AG10803 (cell line): ENCODE measurements around the gene MYL3.

Experiments
- DNase-seq: peaks from one replicate; pipeline ENCODE4 v3.0.0; 2010; ENCODE audit warnings: low read depth
- H3K4me3 ChIP-seq: 2 replicates; pipeline ENCODE4 v1.5.1; 2011; ENCODE audit warnings: mild to moderate bottlenecking, low read length, control low read depth
- TF ChIP-seq, protein P1 (sequence below): conservative IDR thresholded peaks from 2 replicates; pipeline ENCODE4 v1.5.1; 2011; ENCODE audit warnings: mild to moderate bottlenecking, low read length, control low read depth, inconsistent platforms

Gene MYL3

DNA sequence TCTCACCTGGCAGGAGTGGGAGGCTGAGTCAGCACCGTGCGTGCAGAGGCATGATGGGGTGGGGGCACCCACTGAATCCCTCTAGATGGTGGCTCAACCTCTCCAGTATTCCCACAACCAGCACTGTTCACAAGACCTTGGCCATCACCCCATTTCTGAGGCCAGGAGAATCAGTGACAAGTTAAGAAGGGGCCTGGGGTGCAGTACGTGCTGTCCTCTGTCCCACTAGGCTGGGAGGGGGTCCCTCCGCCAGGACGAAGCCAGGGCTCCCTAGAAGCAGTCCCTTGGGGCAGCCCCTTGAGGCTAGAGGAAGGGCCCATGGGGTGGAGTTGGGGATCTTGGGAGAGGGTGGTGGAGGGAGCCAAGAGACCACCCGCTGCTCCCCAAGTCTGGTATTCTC is 4.8 kb downstream of the MYL3 start:
- no peak overlapping the region for H3K4me3 ChIP-seq
- TF ChIP-seq, protein P1, sequence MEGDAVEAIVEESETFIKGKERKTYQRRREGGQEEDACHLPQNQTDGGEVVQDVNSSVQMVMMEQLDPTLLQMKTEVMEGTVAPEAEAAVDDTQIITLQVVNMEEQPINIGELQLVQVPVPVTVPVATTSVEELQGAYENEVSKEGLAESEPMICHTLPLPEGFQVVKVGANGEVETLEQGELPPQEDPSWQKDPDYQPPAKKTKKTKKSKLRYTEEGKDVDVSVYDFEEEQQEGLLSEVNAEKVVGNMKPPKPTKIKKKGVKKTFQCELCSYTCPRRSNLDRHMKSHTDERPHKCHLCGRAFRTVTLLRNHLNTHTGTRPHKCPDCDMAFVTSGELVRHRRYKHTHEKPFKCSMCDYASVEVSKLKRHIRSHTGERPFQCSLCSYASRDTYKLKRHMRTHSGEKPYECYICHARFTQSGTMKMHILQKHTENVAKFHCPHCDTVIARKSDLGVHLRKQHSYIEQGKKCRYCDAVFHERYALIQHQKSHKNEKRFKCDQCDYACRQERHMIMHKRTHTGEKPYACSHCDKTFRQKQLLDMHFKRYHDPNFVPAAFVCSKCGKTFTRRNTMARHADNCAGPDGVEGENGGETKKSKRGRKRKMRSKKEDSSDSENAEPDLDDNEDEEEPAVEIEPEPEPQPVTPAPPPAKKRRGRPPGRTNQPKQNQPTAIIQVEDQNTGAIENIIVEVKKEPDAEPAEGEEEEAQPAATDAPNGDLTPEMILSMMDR, result no peak
- DNase-seq, result no peak

DNA sequence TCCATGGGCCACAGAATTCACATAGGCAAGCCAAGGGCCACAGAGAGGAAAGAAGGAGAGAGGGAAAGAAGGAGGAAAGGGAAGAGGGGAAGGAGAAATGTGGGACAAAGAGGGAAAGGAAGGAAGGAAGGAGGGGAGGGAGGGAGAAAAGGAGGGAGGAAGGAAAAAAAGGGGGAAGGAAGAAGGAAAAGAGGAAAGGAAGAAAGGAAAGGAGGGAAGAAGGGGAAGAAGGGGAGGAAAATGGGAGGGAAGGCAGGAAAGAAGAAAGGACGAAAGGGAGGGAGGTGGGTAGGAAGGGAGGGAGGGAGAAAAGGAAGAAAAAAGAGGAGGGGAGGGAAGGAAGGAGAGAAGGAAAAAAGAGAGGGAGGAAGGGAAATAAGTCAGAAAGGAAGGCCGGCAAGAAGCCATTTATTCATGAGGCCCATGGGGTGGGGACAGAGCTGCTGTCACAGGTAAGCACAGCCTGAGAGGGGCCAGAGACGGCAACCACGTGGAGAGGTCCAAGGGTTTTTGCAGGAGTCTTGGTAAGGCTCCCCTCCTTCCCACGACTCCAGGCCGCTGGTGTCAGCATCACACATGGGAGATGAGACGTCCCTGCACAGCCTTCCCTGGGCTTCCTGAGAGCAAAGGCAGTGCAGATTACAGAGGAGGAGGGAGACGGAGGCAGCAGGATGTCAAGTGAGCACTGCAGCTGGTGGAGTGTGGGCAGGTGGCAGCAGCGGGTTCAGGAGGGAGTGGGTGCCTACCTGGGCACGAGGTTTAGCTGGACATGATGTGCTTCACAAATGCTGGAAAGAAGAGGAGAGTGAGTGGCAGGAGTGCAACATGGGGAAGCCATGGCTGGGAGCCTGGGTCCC is 5.5 kb downstream of the MYL3 start:
- no peak for DNase-seq
- H3K4me3 ChIP-seq, result no peak overlapping the region
- TF ChIP-seq, protein P1, result no peak

DNA sequence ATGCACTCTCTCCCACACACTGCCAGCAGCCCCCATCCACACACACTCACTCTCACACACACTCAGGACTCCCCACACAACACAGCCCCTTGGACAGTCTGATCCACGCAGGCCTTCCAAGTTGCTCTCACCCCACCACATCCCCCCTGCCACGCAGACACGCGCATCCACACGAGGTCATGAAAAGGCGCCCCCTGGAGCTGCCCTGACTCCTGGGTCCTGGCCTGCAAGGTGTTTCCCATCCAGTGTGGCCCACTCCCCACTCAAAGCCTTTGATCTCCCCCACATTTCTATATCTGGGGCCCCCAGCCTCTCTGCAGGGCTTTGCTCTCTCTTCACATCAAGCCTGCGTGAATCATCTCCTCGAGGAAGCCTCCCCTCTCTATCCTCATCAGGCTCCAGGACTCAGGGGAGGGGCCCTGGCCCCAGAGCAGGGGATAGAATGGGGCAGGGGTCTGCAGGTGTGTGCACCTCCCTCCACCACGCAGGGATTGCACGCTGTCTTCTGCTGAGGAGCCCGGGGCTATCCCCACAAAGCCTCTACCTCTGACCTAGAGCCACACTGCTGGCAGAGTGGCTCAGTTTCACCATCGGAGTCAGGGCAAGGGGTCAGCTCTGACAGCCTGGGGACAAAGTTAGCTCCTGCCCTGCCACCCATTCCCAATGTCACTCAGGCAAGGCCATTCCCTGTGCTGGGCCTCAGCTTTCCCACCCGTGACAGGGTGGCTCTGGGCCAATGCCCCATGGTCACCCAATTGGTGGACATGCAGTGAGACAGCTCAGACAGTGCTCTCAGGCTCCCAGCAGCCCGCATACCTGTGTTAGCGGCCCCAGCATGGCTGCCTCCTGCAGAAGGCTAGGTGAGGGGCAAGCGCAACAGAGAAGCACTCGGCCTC is 6.4 kb downstream of the MYL3 start:
- TF ChIP-seq, protein P1, result no peak
- no peak overlapping the region for H3K4me3 ChIP-seq
- no peak for DNase-seq

DNA sequence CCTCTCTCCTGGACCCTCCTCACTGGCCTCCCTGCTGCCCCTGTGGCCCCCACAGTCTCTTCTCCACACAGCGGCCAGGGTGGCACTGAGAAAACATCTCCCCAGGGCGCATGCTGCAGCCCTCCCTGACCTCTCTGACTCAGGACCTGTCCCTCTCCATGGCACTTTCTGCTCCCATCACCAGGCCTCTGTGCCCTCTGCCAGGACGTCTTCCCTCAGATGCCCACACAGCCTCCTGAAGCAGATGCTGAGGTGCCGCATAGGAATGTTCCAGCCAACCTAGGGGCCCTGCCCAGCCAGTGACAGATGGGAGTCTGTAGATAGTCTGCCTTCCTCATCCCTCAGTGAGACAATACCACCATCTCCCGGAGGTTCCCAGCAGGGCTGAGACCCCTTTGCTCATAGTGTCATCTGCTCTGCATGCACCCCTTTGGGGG is 8.7 kb downstream of the MYL3 start:
- DNase-seq, result no peak
- no peak overlapping the region for H3K4me3 ChIP-seq
- TF ChIP-seq, protein P1, result no peak

DNA sequence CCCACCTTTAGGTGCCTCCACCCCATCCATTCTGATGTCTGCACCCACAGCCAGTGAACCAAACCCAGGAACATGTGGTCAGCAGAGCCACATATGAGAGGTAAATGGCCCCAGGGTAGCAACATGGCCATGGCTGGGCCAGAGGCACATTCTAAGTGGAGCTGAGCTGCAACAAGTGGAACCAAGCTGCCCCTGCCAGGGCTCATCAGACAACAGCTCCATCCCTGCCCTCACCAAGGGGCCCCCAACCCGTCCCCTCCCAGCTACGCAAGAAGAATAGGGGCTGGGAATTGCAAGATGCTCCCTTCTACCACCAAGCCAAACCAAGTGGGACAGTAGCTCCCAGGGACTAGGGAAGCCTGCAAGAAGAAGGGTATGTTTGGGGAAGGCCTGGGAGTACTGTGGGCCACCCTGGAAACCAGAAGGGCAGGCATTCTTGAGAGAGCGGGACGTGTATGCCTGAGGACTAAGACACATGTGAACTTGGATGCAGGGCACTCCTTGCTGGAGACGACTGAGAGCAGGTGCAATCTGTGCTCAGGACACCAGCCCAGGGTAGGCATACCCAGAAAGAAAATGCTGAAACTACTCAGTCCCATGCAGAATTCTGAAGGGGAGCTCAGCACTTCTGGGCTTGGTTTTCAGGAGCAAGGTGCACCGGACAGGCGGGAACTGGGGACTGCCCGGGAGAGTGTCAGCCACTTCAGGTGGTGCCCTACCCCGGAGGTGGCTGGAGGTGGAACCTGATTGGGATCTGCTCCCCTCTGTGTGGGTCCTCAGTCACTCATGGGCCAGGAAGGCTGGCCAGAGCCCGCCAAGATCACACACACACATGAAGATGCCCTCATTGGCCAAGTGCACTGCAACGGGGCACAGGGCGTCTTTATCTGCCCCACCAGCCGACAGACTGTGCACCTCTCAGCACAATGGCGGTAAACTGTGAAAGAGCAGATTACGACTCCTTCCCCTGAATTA is 9.5 kb downstream of the MYL3 start:
- TF ChIP-seq, protein P1, result no peak
- no peak for DNase-seq
- H3K4me3 ChIP-seq, result no peak overlapping the region

DNA sequence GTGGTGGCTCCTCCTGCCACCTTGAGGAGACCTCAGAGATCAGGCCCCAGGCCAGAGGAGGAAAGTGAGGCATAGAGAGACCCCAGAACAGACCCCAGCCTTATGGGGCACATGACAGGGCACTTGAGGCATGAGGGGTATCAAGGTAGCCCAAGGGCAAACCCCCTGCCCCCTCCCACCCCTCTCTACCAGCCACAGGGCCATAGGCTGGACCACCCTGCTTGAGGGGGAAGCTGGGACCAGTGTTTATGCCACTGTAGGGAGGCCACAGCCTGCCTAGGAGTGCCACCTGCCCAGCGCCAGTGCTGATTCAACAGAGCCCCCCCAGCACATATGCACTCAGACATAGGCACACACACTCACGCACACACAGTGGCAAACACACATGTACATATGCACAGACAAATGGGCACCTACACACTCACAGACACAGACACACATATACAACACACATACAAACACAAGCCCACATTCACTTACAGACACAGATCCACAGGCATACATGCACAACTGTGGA is 10.3 kb downstream of the MYL3 start:
- no peak for DNase-seq
- TF ChIP-seq, protein P1, result no peak
- H3K4me3 ChIP-seq, result no peak overlapping the region
